Loucy (cell line): ENCODE data around the gene TRPV4.

Source experiments
- H2AFZ ChIP-seq: fragments of 200-600 bp; sonication (generic); 2 replicates; pipeline ENCODE4 v1.6.0; 2016; ENCODE audit warnings: antibody characterized with exemption, mild to moderate bottlenecking, low read length, moderate library complexity
- H3F3A ChIP-seq: fragments of 200-600 bp; 2 replicates; pipeline ENCODE4 v1.6.0; 2016; ENCODE audit warnings: antibody characterized with exemption, low read depth, mild to moderate bottlenecking
- H3K27me3 ChIP-seq: fragments of 200-600 bp; sonication (generic); 2 replicates; pipeline ENCODE4 v1.6.1; 2014; ENCODE audit warnings: low read length, mild to moderate bottlenecking; ENCODE audit not compliant: insufficient read depth, poor library complexity, severe bottlenecking
- H3K36me3 ChIP-seq: fragments of 200-600 bp; sonication (generic); 2 replicates; pipeline ENCODE4 v1.6.1; 2016; ENCODE audit warnings: low read length; ENCODE audit not compliant: insufficient read depth
- H3K4me1 ChIP-seq: fragments of 200-600 bp; sonication (generic); 2 replicates; pipeline ENCODE4 v1.5.1; 2014; ENCODE audit warnings: low read length, mild to moderate bottlenecking; ENCODE audit not compliant: insufficient read depth, poor library complexity, severe bottlenecking
- H3K4me2 ChIP-seq: fragments of 200-600 bp; sonication (generic); 2 replicates; pipeline ENCODE4 v1.6.0; 2014; ENCODE audit warnings: antibody characterized with exemption, low read length, low read depth, mild to moderate bottlenecking; ENCODE audit not compliant: poor library complexity, severe bottlenecking
- H3K4me3 ChIP-seq: fragments of 200-600 bp; sonication (generic); 2 replicates; pipeline ENCODE4 v1.5.1; 2014; ENCODE audit warnings: low read length, mild to moderate bottlenecking, mixed read lengths; ENCODE audit not compliant: poor library complexity, severe bottlenecking
- H3K79me2 ChIP-seq: fragments of 200-600 bp; sonication (generic); 2 replicates; pipeline ENCODE4 v1.6.1; 2014; ENCODE audit warnings: low read length; ENCODE audit not compliant: insufficient read depth
- H3K9ac ChIP-seq: fragments of 200-600 bp; sonication (generic); 2 replicates; pipeline ENCODE4 v1.6.0; 2014; ENCODE audit warnings: mild to moderate bottlenecking, low read depth, low read length, moderate library complexity; ENCODE audit not compliant: poor library complexity, severe bottlenecking
- H3K9me2 ChIP-seq: fragments of 200-600 bp; sonication (generic); replicated peaks from 2 replicates; pipeline ENCODE4 v1.6.1; 2016; ENCODE audit warnings: low read depth, low read length, mixed read lengths
- H3K9me3 ChIP-seq: fragments of 200-600 bp; sonication (generic); 2 replicates; pipeline ENCODE4 v1.6.1; 2014; ENCODE audit warnings: mild to moderate bottlenecking, antibody characterized with exemption, low read length, low read depth; ENCODE audit not compliant: insufficient read depth
- H4K20me1 ChIP-seq: fragments of 200-600 bp; sonication (generic); 2 replicates; pipeline ENCODE4 v1.6.0; 2014; ENCODE audit warnings: antibody characterized with exemption, low read length, mild to moderate bottlenecking; ENCODE audit not compliant: insufficient read depth, poor library complexity, severe bottlenecking
- EZH2phosphoT487 ChIP-seq: fragments of 200-600 bp; IDR thresholded peaks from 2 replicates; pipeline ENCODE4 v1.6.1; 2018; ENCODE audit warnings: antibody characterized with exemption, mild to moderate bottlenecking, moderate library complexity, borderline replicate concordance
- TF ChIP-seq, protein P1 (sequence below): fragments of 200-600 bp; sonication (generic); conservative IDR thresholded peaks from 2 replicates; pipeline ENCODE4 v1.5.1; 2014; ENCODE audit warnings: mild to moderate bottlenecking, antibody characterized with exemption, low read length

TRPV4 gene

DNA sequence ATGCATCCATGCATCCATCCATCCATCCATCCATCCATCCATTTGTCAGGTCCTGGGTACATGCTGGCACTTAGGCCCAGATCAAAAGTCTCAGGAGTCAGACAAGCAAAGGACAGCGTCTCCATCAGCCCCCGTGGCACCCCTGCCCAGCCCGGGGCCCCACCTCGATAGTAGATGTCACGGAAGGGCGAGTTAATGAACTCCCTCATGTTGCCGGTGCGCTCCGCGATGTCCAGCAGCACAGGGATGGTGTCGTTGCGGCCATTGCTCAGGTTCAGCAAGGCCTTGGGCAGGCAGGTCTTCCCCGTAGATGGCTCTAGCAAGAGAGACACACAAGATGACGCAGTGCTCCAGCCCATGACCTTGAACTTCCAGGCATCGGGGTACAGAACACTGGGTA, 30.4 kb downstream of the TRPV4 start:
- H3K36me3 ChIP-seq: no peaks in the 10 kb centered on the region
- no peaks in the 10 kb centered on the region for H4K20me1 ChIP-seq
- no peaks in the 10 kb centered on the region for H3K4me1 ChIP-seq
- H3K27me3 ChIP-seq: no peaks in the 10 kb centered on the region
- H2AFZ ChIP-seq: no peak overlapping the region
- no peak overlapping the region for H3K9ac ChIP-seq
- H3K79me2 ChIP-seq: no peaks in the 10 kb centered on the region
- H3K4me2 ChIP-seq: no peak overlapping the region
- H3K9me3 ChIP-seq: no peaks in the 10 kb centered on the region
- no peaks in the 10 kb centered on the region for H3K9me2 ChIP-seq
- H3K4me3 ChIP-seq: no peak overlapping the region
- TF ChIP-seq EZH2phosphoT487: no peak
- TF ChIP-seq, protein P1, sequence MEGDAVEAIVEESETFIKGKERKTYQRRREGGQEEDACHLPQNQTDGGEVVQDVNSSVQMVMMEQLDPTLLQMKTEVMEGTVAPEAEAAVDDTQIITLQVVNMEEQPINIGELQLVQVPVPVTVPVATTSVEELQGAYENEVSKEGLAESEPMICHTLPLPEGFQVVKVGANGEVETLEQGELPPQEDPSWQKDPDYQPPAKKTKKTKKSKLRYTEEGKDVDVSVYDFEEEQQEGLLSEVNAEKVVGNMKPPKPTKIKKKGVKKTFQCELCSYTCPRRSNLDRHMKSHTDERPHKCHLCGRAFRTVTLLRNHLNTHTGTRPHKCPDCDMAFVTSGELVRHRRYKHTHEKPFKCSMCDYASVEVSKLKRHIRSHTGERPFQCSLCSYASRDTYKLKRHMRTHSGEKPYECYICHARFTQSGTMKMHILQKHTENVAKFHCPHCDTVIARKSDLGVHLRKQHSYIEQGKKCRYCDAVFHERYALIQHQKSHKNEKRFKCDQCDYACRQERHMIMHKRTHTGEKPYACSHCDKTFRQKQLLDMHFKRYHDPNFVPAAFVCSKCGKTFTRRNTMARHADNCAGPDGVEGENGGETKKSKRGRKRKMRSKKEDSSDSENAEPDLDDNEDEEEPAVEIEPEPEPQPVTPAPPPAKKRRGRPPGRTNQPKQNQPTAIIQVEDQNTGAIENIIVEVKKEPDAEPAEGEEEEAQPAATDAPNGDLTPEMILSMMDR: no peak
- no peaks in the 10 kb centered on the region for H3F3A ChIP-seq

DNA sequence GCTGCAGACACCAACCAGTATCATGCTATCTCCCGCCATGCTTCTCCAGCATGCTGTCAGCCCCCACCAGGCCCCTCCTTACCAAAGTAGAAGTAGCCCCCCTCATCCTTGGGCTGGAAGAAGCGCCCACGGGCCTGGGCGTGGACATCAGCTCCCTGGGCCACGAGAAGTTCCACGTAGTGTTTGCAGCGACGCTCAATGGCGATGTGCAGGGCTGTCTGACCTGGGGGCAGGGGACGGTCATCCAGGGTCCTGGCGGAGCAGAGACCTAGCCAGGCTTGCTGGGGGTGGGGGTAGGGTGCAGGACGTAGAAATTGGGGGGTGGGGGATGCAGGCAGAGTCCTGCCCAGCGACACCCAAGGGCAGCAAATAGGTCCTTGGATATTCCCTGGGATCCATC, 32.7 kb downstream of the TRPV4 start:
- H3K9me2 ChIP-seq: no peaks in the 10 kb centered on the region
- no peaks in the 10 kb centered on the region for H3F3A ChIP-seq
- H4K20me1 ChIP-seq: no peaks in the 10 kb centered on the region
- no peak overlapping the region for H2AFZ ChIP-seq
- no peaks in the 10 kb centered on the region for H3K4me1 ChIP-seq
- H3K9ac ChIP-seq: no peak overlapping the region
- H3K79me2 ChIP-seq: no peaks in the 10 kb centered on the region
- no peaks in the 10 kb centered on the region for H3K9me3 ChIP-seq
- no peak overlapping the region for H3K4me2 ChIP-seq
- no peak overlapping the region for H3K4me3 ChIP-seq
- H3K27me3 ChIP-seq: no peaks in the 10 kb centered on the region
- no peaks in the 10 kb centered on the region for H3K36me3 ChIP-seq
- no peak for TF ChIP-seq EZH2phosphoT487
- TF ChIP-seq, protein P1: no peak

DNA sequence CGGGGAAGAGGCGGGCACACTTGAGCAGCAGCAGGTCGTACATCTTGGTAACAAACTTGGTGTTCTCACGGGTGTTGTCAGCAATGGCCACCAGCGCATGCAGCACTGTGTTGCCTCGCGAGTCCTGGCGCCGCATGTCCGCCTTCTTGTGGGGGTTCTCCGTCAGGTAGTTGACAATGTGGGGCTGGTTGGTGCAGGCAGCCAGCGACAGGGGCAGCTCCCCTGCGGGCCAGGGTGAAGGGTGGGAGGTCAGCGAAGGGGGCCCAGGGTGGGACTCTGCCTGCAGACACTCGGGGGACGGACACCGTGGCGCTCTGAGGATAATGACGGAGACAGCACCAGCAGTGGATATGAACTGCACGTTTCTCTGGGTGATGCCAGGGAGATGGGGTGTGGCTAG, 34.5 kb downstream of the TRPV4 start:
- Histone ChIP-seq H3K4me1 (no peaks in the 10 kb centered on the region), H3F3A (no peaks in the 10 kb centered on the region), H3K9me3 (no peaks in the 10 kb centered on the region), H2AFZ (no peak overlapping the region), H3K9ac (no peak overlapping the region), H3K79me2 (no peaks in the 10 kb centered on the region), H4K20me1 (no peaks in the 10 kb centered on the region), H3K27me3 (no peaks in the 10 kb centered on the region), H3K36me3 (no peaks in the 10 kb centered on the region), H3K9me2 (no peaks in the 10 kb centered on the region), H3K4me3 (no peak overlapping the region), H3K4me2 (no peak overlapping the region)
- TF ChIP-seq EZH2phosphoT487: no peak
- TF ChIP-seq, protein P1: no peak
